Dedifferentiated amniotic fluid mesenchymal stem cell (primary cell): Measurements from ENCODE around the gene TSPAN3.

Experiments
- DNase-seq: peaks from one replicate; pipeline ENCODE4 v3.0.0-alpha.2; 2016; ENCODE audit errors: extremely low spot score

Gene TSPAN3

DNA sequence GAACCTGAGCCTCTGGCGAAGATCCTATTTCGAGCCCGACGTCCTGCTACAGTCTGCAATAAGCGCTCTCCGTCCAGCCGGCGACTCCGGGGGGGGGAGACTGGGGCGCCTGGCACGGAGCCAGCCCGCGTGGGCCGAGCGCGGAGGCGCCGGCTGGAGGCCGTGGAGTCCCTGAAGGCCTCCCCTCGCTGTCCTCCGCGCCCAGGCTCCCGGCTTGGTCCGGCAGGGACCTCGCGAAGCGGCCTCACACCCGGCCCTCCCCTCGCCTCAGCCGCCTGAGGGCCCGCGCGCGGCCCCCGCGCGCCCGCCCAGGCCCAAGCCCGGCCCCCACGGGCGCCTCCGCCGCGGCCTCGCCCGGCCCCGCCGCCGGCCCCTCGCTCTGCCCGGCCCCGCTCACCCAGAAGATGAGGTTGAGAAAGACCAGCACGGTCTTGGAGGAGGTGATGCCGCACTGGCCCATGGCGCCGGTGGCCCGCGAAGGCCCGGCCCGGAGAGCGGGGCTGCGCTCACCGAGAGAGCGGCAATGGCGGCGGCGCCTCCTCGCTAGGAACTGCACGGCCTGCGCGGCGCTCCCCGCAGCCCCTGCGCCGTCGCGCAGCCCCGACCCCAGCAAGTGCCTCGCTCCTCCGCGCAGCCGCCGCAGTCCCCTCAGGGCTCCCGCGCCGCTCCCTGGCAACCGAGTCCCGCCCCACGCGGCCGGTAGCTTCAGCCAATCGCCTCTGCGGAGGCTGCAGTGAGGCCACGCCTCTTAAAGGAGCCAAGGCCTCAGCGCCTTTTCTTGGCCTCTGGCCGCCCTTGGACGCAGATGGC lies at the start of gene TSPAN3:
TSPAN3 (minus strand) TSS at position 615 of the 810 bp plus-strand sequence; CDS start at position 460, 155 bp downstream.
- peak; percentile 85 for DNase-seq

GRCh38 chr15:77120576-77120975 lies 49.7 kb upstream of the TSPAN3 start:
- DNase-seq = no peak

DNA sequence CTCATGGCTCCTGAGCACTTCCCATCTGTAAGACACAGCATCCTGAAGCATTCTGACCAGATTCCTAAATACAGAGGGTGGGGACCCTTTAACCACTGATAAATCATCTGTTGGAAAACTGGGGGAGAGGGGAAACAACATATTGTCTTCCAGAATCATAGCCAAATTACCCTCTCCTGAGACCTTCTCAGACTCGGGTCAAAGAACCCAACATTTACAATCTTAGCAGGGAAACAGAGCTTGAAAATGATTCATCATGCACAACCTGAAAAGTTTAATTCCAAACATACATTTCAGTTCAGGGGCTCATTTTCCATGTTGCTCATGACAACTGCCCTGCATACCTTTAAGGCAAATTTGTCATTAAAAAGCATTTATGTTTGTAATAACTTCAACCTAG lies 48.5 kb upstream of the TSPAN3 start:
- DNase-seq = no peak

GRCh38 chr15:77118882-77119321 lies 48.0 kb upstream of the TSPAN3 start:
- DNase-seq = peak; percentile 80

DNA sequence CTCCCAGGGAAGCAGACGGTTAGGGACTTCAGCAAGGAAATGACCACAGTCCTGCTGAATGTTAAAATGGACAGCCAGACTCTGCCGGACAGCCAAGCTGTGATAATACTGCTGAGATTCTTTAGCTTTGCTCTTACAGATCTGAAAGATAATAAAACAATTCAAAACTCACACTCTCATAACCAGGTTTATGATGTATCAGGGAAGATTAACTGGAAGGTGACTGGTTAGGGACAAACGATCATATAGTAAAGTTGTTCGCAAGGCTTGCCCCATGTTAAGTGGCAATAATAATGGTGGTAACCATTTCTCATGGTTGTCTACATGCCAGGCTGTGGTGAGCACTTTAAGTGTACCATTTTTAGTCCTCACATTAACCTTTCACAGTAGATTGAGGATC lies 44.3 kb upstream of the TSPAN3 start:
- DNase-seq = no peak

DNA sequence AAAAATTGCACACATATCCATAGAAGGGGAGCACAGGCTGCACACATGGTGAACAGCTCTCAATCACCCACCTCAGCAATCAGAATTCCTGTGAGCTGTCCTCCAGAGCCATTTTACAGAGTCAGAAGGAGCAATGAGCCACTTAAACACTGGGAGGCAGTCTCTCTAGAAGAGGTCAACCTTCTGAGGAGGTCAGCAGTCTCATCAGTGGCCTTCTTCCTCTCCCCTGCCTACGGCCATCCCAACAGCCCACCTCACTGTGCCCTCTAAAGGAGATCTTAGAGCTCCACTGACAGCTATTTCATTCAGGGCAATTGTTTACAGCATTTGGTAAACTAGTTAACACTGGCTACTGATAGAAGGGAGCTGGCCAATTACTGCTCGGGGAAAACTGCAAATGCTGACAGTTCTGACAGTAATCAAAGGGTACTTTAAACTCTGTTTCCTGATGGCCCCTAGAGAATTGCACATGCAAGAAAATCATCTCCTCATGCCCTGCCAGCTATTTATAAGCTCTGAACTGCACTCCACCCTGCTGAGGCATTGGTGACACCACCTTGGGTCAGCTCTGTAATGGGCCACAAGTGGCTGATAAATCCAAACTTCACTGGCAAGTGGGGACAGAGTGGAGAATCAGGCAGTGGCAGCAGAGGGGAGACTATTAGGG lies 42.1 kb upstream of the TSPAN3 start:
- DNase-seq = no peak

- no peak for DNase-seq
These were observed 40.9 kb upstream of the TSPAN3 start for GRCh38 chr15:77111789-77112188.

- peak; percentile 65 for DNase-seq
These were observed 36.8 kb upstream of the TSPAN3 start for GRCh38 chr15:77107531-77108355.

GRCh38 chr15:77107068-77107467 lies 36.2 kb upstream of the TSPAN3 start:
- no peak for DNase-seq

GRCh38 chr15:77104155-77104554 lies 33.2 kb upstream of the TSPAN3 start:
- no peak for DNase-seq

DNA sequence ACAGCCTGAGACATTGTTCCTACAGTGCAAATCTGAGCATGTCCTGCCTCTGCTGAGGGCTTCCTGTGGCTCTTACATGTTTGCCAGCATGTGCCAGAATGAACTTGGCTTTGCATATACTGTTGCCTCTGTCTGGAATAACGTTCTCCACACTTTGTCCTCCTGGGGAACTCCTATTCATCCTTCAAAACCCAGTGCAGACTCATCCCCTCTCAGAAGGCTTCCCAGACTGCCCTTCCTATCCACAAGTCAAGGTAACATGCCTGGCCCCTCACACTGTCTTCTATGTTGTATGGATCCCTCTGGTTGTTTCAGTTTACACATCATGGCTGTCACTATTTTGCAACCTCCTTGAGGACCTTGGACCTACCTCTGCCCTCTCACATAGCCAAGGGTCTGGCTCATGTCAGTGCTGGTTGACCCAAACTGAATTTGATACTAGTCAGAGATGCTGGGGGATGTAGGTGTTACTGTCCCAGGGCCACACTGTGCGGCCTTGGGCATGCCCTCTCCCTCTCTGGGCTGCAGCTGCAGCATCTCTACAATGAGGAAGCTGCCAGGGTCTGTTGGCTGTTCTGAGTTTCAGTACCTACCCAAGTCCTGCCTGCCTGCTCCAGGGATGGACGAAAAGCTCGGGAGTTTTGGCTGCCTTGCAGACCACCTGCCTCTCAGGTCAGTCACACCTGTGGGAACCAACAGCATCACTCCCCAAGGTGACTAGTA lies 29.0 kb upstream of the TSPAN3 start:
- no peak for DNase-seq

GRCh38 chr15:77098572-77098971 lies 27.7 kb upstream of the TSPAN3 start:
- no peak for DNase-seq

- no peak for DNase-seq
These were observed 27.0 kb upstream of the TSPAN3 start for GRCh38 chr15:77097921-77098320.

GRCh38 chr15:77097248-77097721 lies 26.4 kb upstream of the TSPAN3 start:
- DNase-seq = no peak

GRCh38 chr15:77096541-77096940 lies 25.6 kb upstream of the TSPAN3 start:
- DNase-seq = no peak

GRCh38 chr15:77096138-77096537 lies 25.2 kb upstream of the TSPAN3 start:
- no peak for DNase-seq

GRCh38 chr15:77094397-77095030 lies 23.6 kb upstream of the TSPAN3 start:
- DNase-seq = no peak

GRCh38 chr15:77093436-77093835 lies 22.5 kb upstream of the TSPAN3 start:
- no peak for DNase-seq

- DNase-seq = no peak
These were observed 20.2 kb upstream of the TSPAN3 start for GRCh38 chr15:77091097-77091496.

GRCh38 chr15:77087213-77087612 lies 16.3 kb upstream of the TSPAN3 start:
- no peak for DNase-seq

DNA sequence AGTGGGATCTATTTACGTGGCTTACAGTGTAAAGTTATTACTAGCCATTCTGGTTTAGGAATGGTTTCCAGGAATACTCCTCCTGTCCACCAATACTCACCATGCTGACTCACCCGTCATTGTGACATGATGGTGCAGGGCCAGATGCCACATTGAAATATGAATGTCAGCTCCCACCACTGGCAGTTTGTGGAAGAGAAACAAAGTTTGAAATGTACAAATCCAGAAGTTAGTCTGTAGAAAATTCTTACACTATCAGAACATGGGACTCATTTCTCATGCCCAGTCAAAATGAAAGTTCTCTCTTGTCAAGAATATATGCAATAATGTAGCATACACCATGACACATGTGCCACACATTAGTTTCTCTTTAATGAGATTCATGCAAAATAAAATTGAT lies 14.4 kb upstream of the TSPAN3 start:
- no peak for DNase-seq
